Neuronal stem cell (in vitro differentiated cells): ENCODE results near the gene ROCK2.

Source experiments
- DNase-seq: peaks from one replicate; pipeline ENCODE4 v3.0.0-alpha.2; 2013; ENCODE audit warnings: low spot score
- H2AFZ ChIP-seq: one replicate; pipeline ENCODE4 v1.6.1; 2013; ENCODE audit warnings: mild to moderate bottlenecking, low read length, inconsistent platforms
- H2AK5ac ChIP-seq: 2 replicates; pipeline ENCODE4 v1.6.1; 2013; ENCODE audit warnings: low read depth, mild to moderate bottlenecking, inconsistent platforms, low read length, moderate library complexity, mixed read lengths
- H2BK120ac ChIP-seq: 2 replicates; pipeline ENCODE4 v1.6.1; 2013; ENCODE audit warnings: low read depth, mild to moderate bottlenecking, inconsistent platforms, low read length, moderate library complexity, mixed read lengths
- H2BK12ac ChIP-seq: one replicate; pipeline ENCODE4 v1.6.1; 2013; ENCODE audit warnings: low read length, inconsistent platforms
- H2BK15ac ChIP-seq: 2 replicates; pipeline ENCODE4 v1.6.1; 2013; ENCODE audit warnings: mild to moderate bottlenecking, low read length, inconsistent platforms, mixed read lengths
- H2BK5ac ChIP-seq: one replicate; pipeline ENCODE4 v1.6.1; 2013; ENCODE audit warnings: inconsistent platforms, mild to moderate bottlenecking, low read length, moderate library complexity
- H3K14ac ChIP-seq: one replicate; pipeline ENCODE4 v1.6.1; 2013; ENCODE audit warnings: low read length, inconsistent platforms
- H3K18ac ChIP-seq: 2 replicates; pipeline ENCODE4 v1.6.1; 2013; ENCODE audit warnings: low read length, inconsistent platforms
- H3K23ac ChIP-seq: 2 replicates; pipeline ENCODE4 v1.6.1; 2013; ENCODE audit warnings: low read depth, mild to moderate bottlenecking, mixed read lengths, low read length, inconsistent platforms; ENCODE audit not compliant: poor library complexity
- H3K27ac ChIP-seq: replicated peaks from 3 replicates; pipeline ENCODE4 v1.5.1; 2013; ENCODE audit warnings: low read length, inconsistent platforms
- H3K27me3 ChIP-seq, 3 experiments: 2 replicates each; pipeline ENCODE4 v1.6.1; 2013; ENCODE audit warnings: low read length in 3 of 3, mild to moderate bottlenecking in 2 of 3, inconsistent platforms in 1 of 3, low read depth in 1 of 3, mixed read lengths in 1 of 3, moderate library complexity in 1 of 3; ENCODE audit not compliant: control insufficient read depth in 3 of 3, insufficient read depth in 3 of 3
- H3K36me3 ChIP-seq, 2 donors: replicated peaks in 1 of 2; 2 replicates each; pipeline ENCODE4 v1.6.1; 2013; ENCODE audit warnings: low read length in 2 of 2; ENCODE audit not compliant: control insufficient read depth in 2 of 2, insufficient read depth in 2 of 2
- H3K4ac ChIP-seq: 2 replicates; pipeline ENCODE4 v1.6.1; 2013; ENCODE audit warnings: inconsistent platforms, mild to moderate bottlenecking, low read length, moderate library complexity
- H3K4me1 ChIP-seq, 2 donors: 1 replicate in 1 of 2; 2 replicates in 1 of 2; pipeline ENCODE4 v1.6.1; 2013; ENCODE audit warnings: low read length in 2 of 2, low read depth in 1 of 2; ENCODE audit not compliant: control insufficient read depth in 2 of 2, insufficient read depth in 1 of 2
- H3K4me2 ChIP-seq: one replicate; pipeline ENCODE4 v1.6.1; 2013; ENCODE audit warnings: mild to moderate bottlenecking, low read length, inconsistent platforms; ENCODE audit not compliant: insufficient read depth, poor library complexity, severe bottlenecking
- H3K4me3 ChIP-seq, 2 donors: 2 replicates each; pipeline ENCODE4 v1.5.1; 2013; ENCODE audit warnings: low read length in 2 of 2, mild to moderate bottlenecking in 2 of 2, inconsistent platforms in 1 of 2, moderate library complexity in 1 of 2
- H3K79me1 ChIP-seq: one replicate; pipeline ENCODE4 v1.6.1; 2013; ENCODE audit warnings: low read depth, mild to moderate bottlenecking, inconsistent platforms, low read length, moderate library complexity
- H3K9ac ChIP-seq: one replicate; pipeline ENCODE4 v1.6.1; 2013; ENCODE audit warnings: mild to moderate bottlenecking, low read depth, low read length, inconsistent platforms; ENCODE audit not compliant: poor library complexity
- H3K9me3 ChIP-seq, 2 donors: replicated peaks in 1 of 2; 2 replicates each; pipeline versions ENCODE3 to v1.6.1; 2013; ENCODE audit warnings: low read length in 2 of 2, mild to moderate bottlenecking in 2 of 2, inconsistent platforms in 1 of 2, low read depth in 1 of 2, mixed read lengths in 1 of 2, moderate library complexity in 1 of 2; ENCODE audit not compliant: control insufficient read depth in 2 of 2, insufficient read depth in 1 of 2
- H4K8ac ChIP-seq: one replicate; pipeline ENCODE4 v1.6.1; 2013; ENCODE audit warnings: low read depth, mild to moderate bottlenecking, inconsistent platforms, low read length, moderate library complexity
- H4K91ac ChIP-seq: one replicate; pipeline ENCODE4 v1.6.1; 2013; ENCODE audit warnings: low read length, low read depth, mild to moderate bottlenecking, inconsistent platforms; ENCODE audit not compliant: poor library complexity
- WGBS, 2 donors: extraction: QIAGEN DNeasy Blood & Tissue Kit; methylation state at CpG; one replicate each; pipeline ENCODE4 v1.1.7; 2013; ENCODE audit warnings: missing lambda C conversion rate in 2 of 2, mixed read lengths in 1 of 2; ENCODE audit not compliant: insufficient read length in 2 of 2, insufficient replicate concordance in 1 of 2; ENCODE audit errors: extremely low coverage in 2 of 2; 5-methylcytosine and 5-hydroxymethylcytosine counted together

Gene ROCK2

GRCh38 chr2:11355194-11356053, 11.0 kb upstream of the ROCK2 start:
- no peak for DNase-seq
- Histone ChIP-seq H2BK5ac (no peak overlapping the region), H3K4me1 (peaks cover 7 to 24% of the 10 kb centered on the region in 2 donors), H3K23ac (no peak overlapping the region), H3K27me3 (peaks cover 0 to 8% (median 0%) of the 10 kb centered on the region in 3 experiments), H3K14ac (no peak overlapping the region), H2BK12ac (no peak overlapping the region), H2AK5ac (no peak overlapping the region), H2AFZ (no peak overlapping the region), H3K79me1 (no peaks in the 10 kb centered on the region), H3K9me3 (no peaks in the 10 kb centered on the region), H3K4me3 (no peak overlapping the region), H3K27ac (no peak overlapping the region), H4K8ac (no peak overlapping the region), H2BK15ac (no peak overlapping the region), H3K4ac (no peak overlapping the region), H3K9ac (no peak overlapping the region), H3K36me3 (no peaks in the 10 kb centered on the region), H3K4me2 (no peak overlapping the region), H3K18ac (no peak overlapping the region), H2BK120ac (no peak overlapping the region), H4K91ac (no peak overlapping the region)
- no CpG with 5 or more reads among the region's 11 CpGs for WGBS, 2 donors

- H3K4me2 ChIP-seq, result no peak overlapping the region
- H3K14ac ChIP-seq, result no peak overlapping the region
- no peak overlapping the region for H3K4ac ChIP-seq
- H3K27me3 ChIP-seq, result peaks cover 0 to 5% (median 0%) of the 10 kb centered on the region in 3 experiments
- no peaks in the 10 kb centered on the region for H3K79me1 ChIP-seq
- H2AK5ac ChIP-seq, result no peak overlapping the region
- no peak overlapping the region for H2AFZ ChIP-seq
- H2BK120ac ChIP-seq, result no peak overlapping the region
- DNase-seq, result no peak
- no peak overlapping the region for H3K4me3 ChIP-seq
- no peak overlapping the region for H3K27ac ChIP-seq
- no peak overlapping the region for H3K9ac ChIP-seq
- H2BK15ac ChIP-seq, result no peak overlapping the region
- H3K23ac ChIP-seq, result no peak overlapping the region
- no peak overlapping the region for H2BK5ac ChIP-seq
- no peaks in the 10 kb centered on the region for H3K9me3 ChIP-seq
- H3K36me3 ChIP-seq, result no peaks in the 10 kb centered on the region
- H4K91ac ChIP-seq, result no peak overlapping the region
- H3K18ac ChIP-seq, result no peak overlapping the region
- H3K4me1 ChIP-seq, result peaks cover 7 to 24% of the 10 kb centered on the region in 2 donors
- H4K8ac ChIP-seq, result no peak overlapping the region
- WGBS, 2 donors, result no CpG with 5 or more reads among the region's 14 CpGs
- H2BK12ac ChIP-seq, result no peak overlapping the region
Measured at GRCh38 chr2:11354363-11355154, 10.1 kb upstream of the ROCK2 start.

DNA sequence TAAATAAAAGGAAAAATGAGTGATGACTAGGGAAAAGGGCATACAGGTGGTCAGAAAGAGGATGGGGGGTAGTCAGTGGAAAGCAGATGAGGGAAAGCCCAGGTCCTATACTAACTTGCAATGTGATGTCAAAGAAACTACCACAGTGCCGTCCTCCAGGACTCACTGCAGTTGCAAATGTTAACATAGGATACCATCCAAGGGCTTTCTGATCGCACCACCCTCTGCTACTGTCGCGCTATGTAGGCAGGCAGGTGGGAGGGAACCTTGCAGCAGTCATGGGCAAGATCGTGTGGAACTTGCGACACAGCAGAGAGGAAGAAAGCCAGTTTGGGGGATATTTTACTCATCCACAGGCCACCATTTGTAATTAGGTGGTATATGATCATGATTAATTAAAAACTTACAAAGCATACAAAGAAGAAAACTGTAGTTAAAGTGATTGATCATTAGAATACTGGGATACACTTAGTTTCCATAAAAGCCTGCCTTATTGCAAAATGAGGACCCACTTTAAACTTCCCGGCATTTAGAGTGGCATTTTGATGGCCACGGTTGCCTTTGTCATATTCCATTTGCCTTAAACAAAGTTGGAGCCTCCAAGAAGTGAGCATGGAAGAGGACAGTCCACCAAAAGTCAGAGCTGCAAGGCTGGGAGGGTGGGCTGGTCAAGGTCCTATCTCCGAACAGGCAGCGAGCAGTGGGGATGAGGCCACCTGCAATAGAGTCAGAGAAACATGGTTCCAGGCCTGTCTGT, 8.5 kb upstream of the ROCK2 start:
- no peak overlapping the region for H2BK15ac ChIP-seq
- no peaks in the 10 kb centered on the region for H3K27me3 ChIP-seq
- peak overlapping the region; percentile 13 for H3K18ac ChIP-seq
- H2BK12ac ChIP-seq, result no peak overlapping the region
- no peak overlapping the region for H4K8ac ChIP-seq
- H3K4me2 ChIP-seq, result no peak overlapping the region
- H2BK5ac ChIP-seq, result no peak overlapping the region
- H3K4ac ChIP-seq, result no peak overlapping the region
- H3K27ac ChIP-seq, result no peak overlapping the region
- H3K36me3 ChIP-seq, result no peaks in the 10 kb centered on the region
- no peaks in the 10 kb centered on the region for H3K79me1 ChIP-seq
- H3K4me1 ChIP-seq, result peaks cover 8 to 31% of the 10 kb centered on the region in 2 donors
- H2AFZ ChIP-seq, result no peak overlapping the region
- H3K23ac ChIP-seq, result no peak overlapping the region
- no peak overlapping the region for H2BK120ac ChIP-seq
- WGBS, 2 donors, result no CpG with 5 or more reads among the region's 10 CpGs
- H3K4me3 ChIP-seq, result no peak overlapping the region
- no peaks in the 10 kb centered on the region for H3K9me3 ChIP-seq
- no peak overlapping the region for H3K14ac ChIP-seq
- H3K9ac ChIP-seq, result peak overlapping the region; percentile 51
- H2AK5ac ChIP-seq, result no peak overlapping the region
- H4K91ac ChIP-seq, result no peak overlapping the region
- DNase-seq, result no peak
